Endothelial cell (in vitro differentiated cells): ENCODE results near the gene PDXDC1. TPM values are rescaled to one million over a fixed set of nuclear protein-coding genes. Genes with fewer than 3 reads are reported as not detected.
"Not testable (repeated sequence)": the region's sequence is repeated elsewhere in the genome, so short reads cannot be mapped to it uniquely, and the experiment has no call there.

Experiments used
- DNase-seq: peaks from one replicate; pipeline ENCODE4 v3.0.0; 2021; ENCODE audit warnings: low spot score
- H3K27ac Mint-ChIP-seq: one replicate; pipeline ENCODE4 v1.8.0; 2021; ENCODE audit warnings: mixed read lengths, inconsistent platforms; ENCODE audit not compliant: unreplicated experiment
- H3K27me3 Mint-ChIP-seq: one replicate; pipeline ENCODE4 v1.8.0; 2021; ENCODE audit warnings: mild to moderate bottlenecking, moderate library complexity, mixed read lengths, inconsistent platforms; ENCODE audit not compliant: unreplicated experiment
- H3K36me3 Mint-ChIP-seq: one replicate; pipeline ENCODE4 v1.8.0; 2021; ENCODE audit warnings: mild to moderate bottlenecking, low read depth, mixed read lengths, inconsistent platforms; ENCODE audit not compliant: unreplicated experiment
- H3K4me1 Mint-ChIP-seq: one replicate; pipeline ENCODE4 v1.8.0; 2021; ENCODE audit warnings: mild to moderate bottlenecking, mixed read lengths, inconsistent platforms; ENCODE audit not compliant: unreplicated experiment
- H3K4me3 Mint-ChIP-seq: one replicate; pipeline ENCODE4 v1.8.0; 2021; ENCODE audit warnings: mild to moderate bottlenecking, mixed read lengths, inconsistent platforms; ENCODE audit not compliant: unreplicated experiment
- H3K9me3 Mint-ChIP-seq: one replicate; pipeline ENCODE4 v1.8.0; 2021; ENCODE audit warnings: mixed read lengths, inconsistent platforms; ENCODE audit not compliant: unreplicated experiment
- CTCF ChIP-seq: fragments of 200-600 bp; sonication (generic); IDR thresholded peaks from one replicate; pipeline ENCODE4 v1.5.0; 2021; ENCODE audit warnings: antibody characterized with exemption; ENCODE audit not compliant: unreplicated experiment
- total RNA-seq: library from RNA; stranded (reverse); fragmentation: NEBNext Ultra II Directional; extraction: Animal tissue kit (Norgen Biotek cat#: 25700); gene quantifications from one replicate; pipeline ENCODE4 v1.2.1, GENCODE V29; 2021; ENCODE audit not compliant: unreplicated experiment

Gene PDXDC1
- total RNA-seq, 1 donor from 2014 or later, result 54.8 TPM

- H3K36me3 Mint-ChIP-seq, result peaks cover 13% of the 10 kb centered on the region
Measured at GRCh38 chr16:15071013-15071412, 96.2 kb downstream of the PDXDC1 start.

GRCh38 chr16:15071916-15072769 lies 97.3 kb downstream of the PDXDC1 start:
- H3K9me3 Mint-ChIP-seq, H3K27ac Mint-ChIP-seq, H3K27me3 Mint-ChIP-seq, DNase-seq, H3K4me1 Mint-ChIP-seq, H3K4me3 Mint-ChIP-seq: not testable (repeated sequence)
- TF ChIP-seq CTCF, result peak; percentile 53
- H3K36me3 Mint-ChIP-seq, result peaks cover 21% of the 10 kb centered on the region

More at GRCh38 chr16:15071013-15071412, 96.2 kb downstream of the PDXDC1 start:
- H3K4me1 Mint-ChIP-seq, H3K4me3 Mint-ChIP-seq, H3K9me3 Mint-ChIP-seq, H3K27ac Mint-ChIP-seq, DNase-seq, H3K27me3 Mint-ChIP-seq: not testable (repeated sequence)

GRCh38 chr16:15073101-15073500 lies 98.3 kb downstream of the PDXDC1 start:
- H3K27ac Mint-ChIP-seq, result no peak overlapping the region
- H3K9me3 Mint-ChIP-seq, result no peaks in the 10 kb centered on the region
- no peak overlapping the region for H3K4me3 Mint-ChIP-seq
- no peaks in the 10 kb centered on the region for H3K4me1 Mint-ChIP-seq
- no peaks in the 10 kb centered on the region for H3K27me3 Mint-ChIP-seq
- TF ChIP-seq CTCF, result no peak
- DNase-seq, result no peak
- H3K36me3 Mint-ChIP-seq, result peaks cover 21% of the 10 kb centered on the region

GRCh38 chr16:15076161-15076560 lies 101.3 kb downstream of the PDXDC1 start:
- Mint-ChIP-seq H3K4me3 (peak overlapping the region; percentile 54), H3K36me3 (peaks cover 32% of the 10 kb centered on the region)
- not testable (repeated sequence) for H3K9me3 Mint-ChIP-seq, DNase-seq, H3K27me3 Mint-ChIP-seq, H3K27ac Mint-ChIP-seq, H3K4me1 Mint-ChIP-seq

- not testable (repeated sequence) for DNase-seq, H3K4me3 Mint-ChIP-seq, H3K9me3 Mint-ChIP-seq, H3K27me3 Mint-ChIP-seq, H3K27ac Mint-ChIP-seq, H3K4me1 Mint-ChIP-seq
- peaks cover 28% of the 10 kb centered on the region for H3K36me3 Mint-ChIP-seq
Measured at GRCh38 chr16:15080883-15081282, 106.1 kb downstream of the PDXDC1 start.

- not testable (repeated sequence) for H3K4me1 Mint-ChIP-seq, DNase-seq, H3K27me3 Mint-ChIP-seq, H3K27ac Mint-ChIP-seq, H3K4me3 Mint-ChIP-seq, H3K9me3 Mint-ChIP-seq
- peaks cover 19% of the 10 kb centered on the region for H3K36me3 Mint-ChIP-seq
Measured at GRCh38 chr16:15082788-15083187, 108.0 kb downstream of the PDXDC1 start.

GRCh38 chr16:15090663-15091269 lies 115.9 kb downstream of the PDXDC1 start:
- not testable (repeated sequence) for H3K27ac Mint-ChIP-seq, DNase-seq, H3K36me3 Mint-ChIP-seq, H3K4me1 Mint-ChIP-seq, H3K4me3 Mint-ChIP-seq, H3K9me3 Mint-ChIP-seq, H3K27me3 Mint-ChIP-seq

- Mint-ChIP-seq H3K27ac (peak overlapping the region; percentile 97), H3K4me3 (peak overlapping the region; percentile 99)
- H3K27me3 Mint-ChIP-seq, H3K9me3 Mint-ChIP-seq, DNase-seq, H3K36me3 Mint-ChIP-seq, H3K4me1 Mint-ChIP-seq: not testable (repeated sequence)
Measured at GRCh38 chr16:15093571-15093954, 118.7 kb downstream of the PDXDC1 start.

GRCh38 chr16:15093955-15094827 lies 119.4 kb downstream of the PDXDC1 start, which contains the start of gene RRN3:
Gene RRN3 (minus strand): TSS chr16:15094272. CDS start chr16:15094233, 39 bp downstream.
- not testable (repeated sequence) for H3K4me1 Mint-ChIP-seq, H3K36me3 Mint-ChIP-seq, H3K9me3 Mint-ChIP-seq, H3K27me3 Mint-ChIP-seq
- peak; percentile 89 for DNase-seq
- Mint-ChIP-seq H3K27ac (peak within 1 kb of the TSS; percentile 97), H3K4me3 (peak within 1 kb of the TSS; percentile 99)
